Measurements from ENCODE around the gene LDLRAD4.

LDLRAD4 gene

GRCh38 chr18:13532406-13533075, 314.0 kb downstream of the LDLRAD4 start:
- H3K4me3 ChIP-seq (ENCODE audit: low read depth, low read length), result no peak overlapping the region
- in situ Hi-C loops (cut with HindIII; ENCODE audit: low sequenced_read_pairs), result no loop called here
- no peak for TF ChIP-seq CTCF (IDR thresholded peaks at IDR 0.05; ENCODE audit: low read depth, low read length, missing control alignments)
- DNase-seq (ENCODE audit: low read depth), result no peak

GRCh38 chr18:13534631-13535030, 316.1 kb downstream of the LDLRAD4 start:
- H3K4me3 ChIP-seq (ENCODE audit: low read depth, low read length), result no peak overlapping the region
- TF ChIP-seq CTCF (IDR thresholded peaks at IDR 0.05; ENCODE audit: low read depth, low read length, missing control alignments), result no peak
- in situ Hi-C loops (cut with HindIII; ENCODE audit: low sequenced_read_pairs), result no loop called here
- no peak for DNase-seq (ENCODE audit: low read depth)

GRCh38 chr18:13536578-13536977, 318.0 kb downstream of the LDLRAD4 start:
- in situ Hi-C loops (cut with HindIII; ENCODE audit: low sequenced_read_pairs), result no loop called here
- no peak overlapping the region for H3K4me3 ChIP-seq (ENCODE audit: low read depth, low read length)
- DNase-seq (ENCODE audit: low read depth), result no peak
- no peak for TF ChIP-seq CTCF (IDR thresholded peaks at IDR 0.05; ENCODE audit: low read depth, low read length, missing control alignments)

GRCh38 chr18:13537022-13537780, 318.6 kb downstream of the LDLRAD4 start:
- in situ Hi-C loops (cut with HindIII; ENCODE audit: low sequenced_read_pairs), result no loop called here
- H3K4me3 ChIP-seq (ENCODE audit: low read depth, low read length), result no peak overlapping the region
- no peak for DNase-seq (ENCODE audit: low read depth)
- TF ChIP-seq CTCF (IDR thresholded peaks at IDR 0.05; ENCODE audit: low read depth, low read length, missing control alignments), result no peak

- H3K4me3 ChIP-seq (ENCODE audit: low read depth, low read length), result no peak overlapping the region
- TF ChIP-seq CTCF (IDR thresholded peaks at IDR 0.05; ENCODE audit: low read depth, low read length, missing control alignments), result no peak
- in situ Hi-C loops (cut with HindIII; ENCODE audit: low sequenced_read_pairs), result no loop called here
- DNase-seq (ENCODE audit: low read depth), result no peak
Measured at GRCh38 chr18:13538630-13539029, 320.1 kb downstream of the LDLRAD4 start.

GRCh38 chr18:13539050-13539449, 320.5 kb downstream of the LDLRAD4 start:
- in situ Hi-C loops (cut with HindIII; ENCODE audit: low sequenced_read_pairs), result no loop called here
- TF ChIP-seq CTCF (IDR thresholded peaks at IDR 0.05; ENCODE audit: low read depth, low read length, missing control alignments), result no peak
- no peak overlapping the region for H3K4me3 ChIP-seq (ENCODE audit: low read depth, low read length)
- no peak for DNase-seq (ENCODE audit: low read depth)

Data from astrocyte of the cerebellum (primary cell).